ENCODE results near the gene TMEM126A. TPM values are rescaled to one million over a fixed set of nuclear protein-coding genes. Genes with fewer than 3 reads are reported as not detected.

TMEM126A gene
- total RNA-seq, 1 experiment from 2014 or later, result 37.2 TPM

GRCh38 chr11:85680897-85681296 lies 33.1 kb downstream of the TMEM126A start:
- H3K4me3 Mint-ChIP-seq, result no peak overlapping the region
- ChIA-PET POLR2A (interaction anchor here (0.9 kb wide), 1 partner anchor 11 kb away, joined by 3 read pairs; no protein-coding TSS in a partner anchor), CTCF (interaction anchor here (0.6 to 1.0 kb wide), 3 partner anchors 12 to 175 kb away, joined by 3 to 4 read pairs (median 3); partner anchors contain the start of gene CCDC83)
- DNase-seq (ENCODE audit: low spot score) (no peak), ATAC-seq (peak; percentile 85)
- no peak overlapping the region for H3K27ac Mint-ChIP-seq
- H3K4me1 Mint-ChIP-seq, result peaks cover 11% of the 10 kb centered on the region
- no peaks in the 10 kb centered on the region for H3K36me3 Mint-ChIP-seq
- TF ChIP-seq ZNF281 (CRISPR knock-in tag; IDR thresholded peaks at IDR 0.05) (no peak), E2F1 (CRISPR knock-in tag; IDR thresholded peaks at IDR 0.05) (no peak), PRRX2 (CRISPR knock-in tag; IDR thresholded peaks at IDR 0.05) (no peak), CREB1 (CRISPR knock-in tag; IDR thresholded peaks at IDR 0.05) (no peak), AR (CRISPR knock-in tag; IDR thresholded peaks at IDR 0.05) (no peak), ATF2 (CRISPR knock-in tag; IDR thresholded peaks at IDR 0.05; ENCODE audit: borderline replicate concordance, low read depth) (no peak), SP1 (CRISPR knock-in tag; conservative IDR thresholded peaks at IDR 0.05) (no peak)
- H3K27me3 Mint-ChIP-seq (ENCODE audit: low read depth), result peaks cover 9% of the 10 kb centered on the region; the same call in 1 of the 2 replicates
- no peaks in the 10 kb centered on the region for H3K9me3 Mint-ChIP-seq

- Mint-ChIP-seq H3K27me3 (ENCODE audit: low read depth) (peaks cover 9% of the 10 kb centered on the region; the same call in 1 of the 2 replicates), H3K27ac (no peak overlapping the region), H3K36me3 (no peaks in the 10 kb centered on the region), H3K4me3 (no peak overlapping the region), H3K9me3 (no peaks in the 10 kb centered on the region), H3K4me1 (peaks cover 11% of the 10 kb centered on the region)
- ATAC-seq (no peak), DNase-seq (ENCODE audit: low spot score) (no peak)
- ChIA-PET POLR2A (no interaction called here), CTCF (no interaction called here)
- TF ChIP-seq CREB1 (CRISPR knock-in tag; IDR thresholded peaks at IDR 0.05), result no peak
Observed at GRCh38 chr11:85682330-85683305, 34.9 kb downstream of the TMEM126A start.

GRCh38 chr11:85685125-85685819 lies 37.5 kb downstream of the TMEM126A start:
- Mint-ChIP-seq H3K27me3 (ENCODE audit: low read depth) (peaks cover 6% of the 10 kb centered on the region; the same call in 1 of the 2 replicates), H3K4me1 (peaks cover 5% of the 10 kb centered on the region), H3K9me3 (no peaks in the 10 kb centered on the region), H3K27ac (no peak overlapping the region), H3K36me3 (no peaks in the 10 kb centered on the region), H3K4me3 (no peak overlapping the region)
- DNase-seq (ENCODE audit: low spot score) (no peak), ATAC-seq (no peak; the same call in 1 of the 2 replicates)
- CTCF ChIA-PET, result interaction anchor here (1.1 to 1.5 kb wide), 2 partner anchors 10 to 141 kb away, joined by 3 to 4 read pairs; no protein-coding TSS in a partner anchor
- no peak for TF ChIP-seq JAZF1 (CRISPR knock-in tag; IDR thresholded peaks at IDR 0.05)
- POLR2A ChIA-PET, result no interaction called here
